Stomach smooth muscle (tissue), 2 donors: ENCODE measurements around the gene OR2F2.

Experiments used
- H3K27ac ChIP-seq: one replicate; pipeline ENCODE4 v1.7.0; 2013; ENCODE audit warnings: mild to moderate bottlenecking, low read length, inconsistent platforms
- H3K27me3 ChIP-seq, 2 donors: one replicate each; pipeline ENCODE4 v1.7.0; 2013; ENCODE audit warnings: low read length in 2 of 2; ENCODE audit not compliant: insufficient read depth in 2 of 2, control insufficient read depth in 1 of 2
- H3K36me3 ChIP-seq, 2 donors: one replicate each; pipeline ENCODE4 v1.7.0; 2013; ENCODE audit warnings: low read length in 2 of 2; ENCODE audit not compliant: control insufficient read depth in 2 of 2, insufficient read depth in 2 of 2
- H3K4me1 ChIP-seq: one replicate; pipeline ENCODE4 v1.7.0; 2013; ENCODE audit warnings: low read length; ENCODE audit not compliant: control insufficient read depth, insufficient read depth
- H3K4me3 ChIP-seq, 2 donors: one replicate each; pipeline ENCODE4 v1.7.0; 2013; ENCODE audit warnings: low read length in 2 of 2
- H3K9ac ChIP-seq, 2 donors: one replicate each; pipeline ENCODE4 v1.7.0; 2013; ENCODE audit warnings: low read length in 2 of 2, mild to moderate bottlenecking in 1 of 2
- H3K9me3 ChIP-seq, 2 donors: one replicate each; pipeline ENCODE4 v1.7.0; 2013; ENCODE audit warnings: low read length in 2 of 2; ENCODE audit not compliant: control insufficient read depth in 2 of 2
- donor health status: healthy.
- donor health status: Pancreatic carcinoma.

The OR2F2 gene

GRCh38 chr7:143979998-143980397 lies 45.0 kb downstream of the OR2F2 start:
- no peaks in the 10 kb centered on the region for H3K4me1 ChIP-seq

GRCh38 chr7:143980746-143981510 lies 45.9 kb downstream of the OR2F2 start:
- H3K9ac ChIP-seq = no peak overlapping the region
- no peaks in the 10 kb centered on the region for H3K27me3 ChIP-seq
- no peak overlapping the region for H3K4me3 ChIP-seq
- no peaks in the 10 kb centered on the region for H3K36me3 ChIP-seq
- H3K9me3 ChIP-seq = no peaks in the 10 kb centered on the region
- no peak overlapping the region for H3K27ac ChIP-seq
- H3K4me1 ChIP-seq = no peaks in the 10 kb centered on the region

More at GRCh38 chr7:143979998-143980397, 45.0 kb downstream of the OR2F2 start:
- no peak overlapping the region for H3K4me3 ChIP-seq
- no peaks in the 10 kb centered on the region for H3K9me3 ChIP-seq
- no peaks in the 10 kb centered on the region for H3K27me3 ChIP-seq
- no peaks in the 10 kb centered on the region for H3K36me3 ChIP-seq
- no peak overlapping the region for H3K9ac ChIP-seq
- no peak overlapping the region for H3K27ac ChIP-seq

GRCh38 chr7:143983960-143984359 lies 48.9 kb downstream of the OR2F2 start:
- no peaks in the 10 kb centered on the region for H3K4me1 ChIP-seq
- H3K36me3 ChIP-seq = no peaks in the 10 kb centered on the region
- H3K9me3 ChIP-seq = no peaks in the 10 kb centered on the region
- no peaks in the 10 kb centered on the region for H3K27me3 ChIP-seq
- H3K4me3 ChIP-seq = no peak overlapping the region
- no peak overlapping the region for H3K27ac ChIP-seq
- no peak overlapping the region for H3K9ac ChIP-seq
